Measurements from ENCODE around the gene BCL3. TPM values are rescaled to one million over a fixed set of nuclear protein-coding genes. Genes with fewer than 3 reads are reported as not detected.

Gene BCL3
- total and polyA plus RNA-seq, 2 of the 13 experiments (the other 11 are each of a cell fraction or from before 2014, with no cell fraction given), result 2.3 to 4.0 TPM

GRCh38 chr19:44746946-44747738, 1.4 kb upstream of the BCL3 start (continued):
- TF ChIP-seq TFDP2 (CRISPR knock-in tag; IDR thresholded peaks at IDR 0.05), result peak; percentile 42; the same call in 1 of the 2 replicates
- TF ChIP-seq ZNF619 (CRISPR knock-in tag; IDR thresholded peaks at IDR 0.05), result no peak
- TF ChIP-seq ZNF230 (CRISPR knock-in tag; IDR thresholded peaks at IDR 0.05), result no peak
- TF ChIP-seq ZBTB8A (CRISPR knock-in tag; IDR thresholded peaks at IDR 0.05; ENCODE audit: borderline replicate concordance, low read depth), result no peak
- TF ChIP-seq ZNF503 (CRISPR knock-in tag; IDR thresholded peaks at IDR 0.05), result 0 out of 2 replicates have a peak, but pooled peaks have one; percentile 38
- TF ChIP-seq KLF16 (CRISPR knock-in tag; IDR thresholded peaks at IDR 0.05), result no peak
- TF ChIP-seq ARNTL (CRISPR knock-in tag; IDR thresholded peaks at IDR 0.05), result no peak
- peak; percentile 59 for TF ChIP-seq HDAC2 (CRISPR knock-in tag; IDR thresholded peaks at IDR 0.05)
- TF ChIP-seq CC2D1A (CRISPR knock-in tag; IDR thresholded peaks at IDR 0.05), result no peak
- peak; percentile 8; the same call in 1 of the 2 replicates for TF ChIP-seq ZNF124 (CRISPR knock-in tag; IDR thresholded peaks at IDR 0.05)
- TF ChIP-seq ZNF34 (CRISPR knock-in tag; IDR thresholded peaks at IDR 0.05; ENCODE audit: borderline replicate concordance), result no peak
- TF ChIP-seq ZNF788 (CRISPR knock-in tag; IDR thresholded peaks at IDR 0.05; ENCODE audit: borderline replicate concordance), result 0 out of 2 replicates have a peak, but pooled peaks have one; percentile 23
- TF ChIP-seq THAP8 (CRISPR knock-in tag; IDR thresholded peaks at IDR 0.05; ENCODE audit: borderline replicate concordance), result no peak
- no peak for TF ChIP-seq ISX (CRISPR knock-in tag; conservative IDR thresholded peaks at IDR 0.05)
- 0 out of 2 replicates have a peak, but pooled peaks have one; percentile 42 for TF ChIP-seq ZNF512B (CRISPR knock-in tag; IDR thresholded peaks at IDR 0.05; ENCODE audit: borderline replicate concordance)
- TF ChIP-seq PRMT3 (CRISPR knock-in tag; IDR thresholded peaks at IDR 0.05; ENCODE audit: borderline replicate concordance, low read depth), result no peak
- no peak; the same call in 1 of the 2 replicates for TF ChIP-seq HMG20A (CRISPR knock-in tag; IDR thresholded peaks at IDR 0.05; ENCODE audit: borderline replicate concordance)
- TF ChIP-seq ZFP90 (CRISPR knock-in tag; IDR thresholded peaks at IDR 0.05; ENCODE audit: borderline replicate concordance), result no peak
- TF ChIP-seq AKAP8 (CRISPR knock-in tag; IDR thresholded peaks at IDR 0.05), result no peak
- TF ChIP-seq SATB2 (CRISPR knock-in tag; IDR thresholded peaks at IDR 0.05), result no peak
- no peak for TF ChIP-seq TGIF2 (CRISPR knock-in tag; IDR thresholded peaks at IDR 0.05)
- TF ChIP-seq IKZF1 (IDR thresholded peaks at IDR 0.05), result no peak
- TF ChIP-seq RARG (CRISPR knock-in tag; IDR thresholded peaks at IDR 0.05; ENCODE audit: low read depth), result no peak
- TF ChIP-seq ZZZ3 (CRISPR knock-in tag; IDR thresholded peaks at IDR 0.05; ENCODE audit: borderline replicate concordance), result no peak
